Ishikawa (cell line): ENCODE results near the gene CABP1.

ENCODE experiments used
- CEBPB ChIP-seq: IDR thresholded peaks from 2 replicates; pipeline ENCODE4 v1.6.1; 2012
- CREB1 ChIP-seq: IDR thresholded peaks from 2 replicates; pipeline ENCODE4 v1.6.1; 2012; ENCODE audit warnings: low read depth
- EGR1 ChIP-seq: IDR thresholded peaks from 2 replicates; pipeline ENCODE4 v1.6.1; 2012
- EP300 ChIP-seq: IDR thresholded peaks from 2 replicates; pipeline ENCODE4 v1.6.1; 2012; ENCODE audit warnings: borderline replicate concordance
- FOXM1 ChIP-seq: IDR thresholded peaks from 2 replicates; pipeline ENCODE4 v1.6.1; 2012; ENCODE audit warnings: low read depth, borderline replicate concordance
- NFIC ChIP-seq: IDR thresholded peaks from 2 replicates; pipeline ENCODE4 v1.6.1; 2012
- RAD21 ChIP-seq: IDR thresholded peaks from 2 replicates; pipeline ENCODE4 v1.6.1; 2012; ENCODE audit warnings: low read depth
- TAF1 ChIP-seq: IDR thresholded peaks from 2 replicates; pipeline ENCODE4 v1.6.1; 2012; ENCODE audit warnings: low read depth, mild to moderate bottlenecking
- TCF12 ChIP-seq: IDR thresholded peaks from 2 replicates; pipeline ENCODE4 v1.6.1; 2012; ENCODE audit warnings: low read depth
- TEAD4 ChIP-seq: IDR thresholded peaks from 2 replicates; pipeline ENCODE4 v1.6.1; 2012
- YY1 ChIP-seq: IDR thresholded peaks from 2 replicates; pipeline ENCODE4 v1.6.1; 2012; ENCODE audit warnings: low read depth
- ZBTB7A ChIP-seq: IDR thresholded peaks from 2 replicates; pipeline ENCODE4 v1.6.1; 2012; ENCODE audit warnings: low read depth
- TF ChIP-seq, protein P1 (sequence below): IDR thresholded peaks from 2 replicates; pipeline ENCODE4 v1.6.1; 2012
- TF ChIP-seq, protein P2 (sequence below): IDR thresholded peaks from 2 replicates; pipeline ENCODE4 v1.6.1; 2012
- TF ChIP-seq, protein P3 (sequence below): IDR thresholded peaks from 2 replicates; pipeline ENCODE4 v1.6.1; 2012; ENCODE audit warnings: low read depth, mild to moderate bottlenecking

The CABP1 gene

DNA sequence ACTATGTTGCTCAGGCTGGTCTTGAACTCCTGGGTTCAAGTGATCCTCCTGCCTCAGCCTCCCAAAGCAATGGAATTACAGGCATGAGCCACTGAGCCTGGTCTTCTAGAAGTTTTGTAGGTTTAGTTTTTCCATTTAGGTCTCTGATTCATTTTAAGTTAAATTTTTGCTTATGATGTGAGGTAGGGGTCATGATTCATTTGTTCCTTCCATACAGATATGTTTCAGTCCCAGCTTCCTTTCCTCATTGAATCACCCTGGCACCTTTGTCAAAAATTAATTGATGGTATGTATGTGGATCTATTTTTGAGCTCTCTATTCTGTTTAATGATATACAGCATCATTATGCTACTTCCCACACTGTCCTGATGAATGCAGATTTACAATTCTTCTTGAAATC lies 25.6 kb upstream of the CABP1 start:
- TF ChIP-seq TCF12 (no peak), ZBTB7A (no peak), CREB1 (no peak), YY1 (no peak), TEAD4 (no peak), EP300 (no peak)
- TF ChIP-seq, protein P1, sequence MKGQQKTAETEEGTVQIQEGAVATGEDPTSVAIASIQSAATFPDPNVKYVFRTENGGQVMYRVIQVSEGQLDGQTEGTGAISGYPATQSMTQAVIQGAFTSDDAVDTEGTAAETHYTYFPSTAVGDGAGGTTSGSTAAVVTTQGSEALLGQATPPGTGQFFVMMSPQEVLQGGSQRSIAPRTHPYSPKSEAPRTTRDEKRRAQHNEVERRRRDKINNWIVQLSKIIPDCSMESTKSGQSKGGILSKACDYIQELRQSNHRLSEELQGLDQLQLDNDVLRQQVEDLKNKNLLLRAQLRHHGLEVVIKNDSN: no peak

DNA sequence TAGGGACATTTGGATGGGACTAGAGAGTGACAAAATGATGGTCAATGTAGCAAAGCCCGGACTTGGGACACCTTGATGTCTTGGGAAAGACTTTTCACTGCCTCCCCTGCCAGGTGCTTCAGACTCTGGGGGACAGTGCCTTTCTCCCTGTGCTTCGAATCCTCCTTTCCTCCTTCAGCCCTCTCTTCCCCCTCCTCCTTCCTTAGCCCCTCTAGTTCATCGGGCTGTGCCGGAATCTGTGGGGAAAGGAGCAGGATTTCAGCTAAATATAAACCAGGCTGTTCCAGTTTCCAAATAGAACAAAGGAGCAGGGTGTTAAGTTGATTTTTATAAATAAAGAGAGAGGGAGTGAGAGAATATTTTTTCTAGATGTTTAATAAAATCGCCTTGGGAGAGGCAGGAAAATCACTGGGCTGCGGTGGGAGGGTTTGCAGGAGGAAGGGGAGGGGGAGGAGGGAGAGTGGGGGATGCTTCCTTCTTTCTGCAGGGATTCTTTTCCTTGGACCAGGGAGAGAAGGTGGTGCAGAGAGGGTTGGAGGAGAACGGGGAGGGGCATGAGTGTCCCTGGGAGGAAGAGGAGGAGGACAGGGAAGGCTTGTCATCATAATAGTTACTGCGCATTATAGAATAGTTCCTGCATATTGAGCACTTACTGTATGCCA lies 21.3 kb upstream of the CABP1 start:
- TF ChIP-seq, protein P2, sequence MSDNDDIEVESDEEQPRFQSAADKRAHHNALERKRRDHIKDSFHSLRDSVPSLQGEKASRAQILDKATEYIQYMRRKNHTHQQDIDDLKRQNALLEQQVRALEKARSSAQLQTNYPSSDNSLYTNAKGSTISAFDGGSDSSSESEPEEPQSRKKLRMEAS: no peak
- TF ChIP-seq EGR1 (no peak), TCF12 (no peak), EP300 (no peak), TAF1 (no peak), CREB1 (no peak), FOXM1 (no peak), TEAD4 (no peak), ZBTB7A (no peak), NFIC (no peak), CEBPB (no peak), RAD21 (no peak), YY1 (no peak)
- TF ChIP-seq, protein P1: no peak
- TF ChIP-seq, protein P3, sequence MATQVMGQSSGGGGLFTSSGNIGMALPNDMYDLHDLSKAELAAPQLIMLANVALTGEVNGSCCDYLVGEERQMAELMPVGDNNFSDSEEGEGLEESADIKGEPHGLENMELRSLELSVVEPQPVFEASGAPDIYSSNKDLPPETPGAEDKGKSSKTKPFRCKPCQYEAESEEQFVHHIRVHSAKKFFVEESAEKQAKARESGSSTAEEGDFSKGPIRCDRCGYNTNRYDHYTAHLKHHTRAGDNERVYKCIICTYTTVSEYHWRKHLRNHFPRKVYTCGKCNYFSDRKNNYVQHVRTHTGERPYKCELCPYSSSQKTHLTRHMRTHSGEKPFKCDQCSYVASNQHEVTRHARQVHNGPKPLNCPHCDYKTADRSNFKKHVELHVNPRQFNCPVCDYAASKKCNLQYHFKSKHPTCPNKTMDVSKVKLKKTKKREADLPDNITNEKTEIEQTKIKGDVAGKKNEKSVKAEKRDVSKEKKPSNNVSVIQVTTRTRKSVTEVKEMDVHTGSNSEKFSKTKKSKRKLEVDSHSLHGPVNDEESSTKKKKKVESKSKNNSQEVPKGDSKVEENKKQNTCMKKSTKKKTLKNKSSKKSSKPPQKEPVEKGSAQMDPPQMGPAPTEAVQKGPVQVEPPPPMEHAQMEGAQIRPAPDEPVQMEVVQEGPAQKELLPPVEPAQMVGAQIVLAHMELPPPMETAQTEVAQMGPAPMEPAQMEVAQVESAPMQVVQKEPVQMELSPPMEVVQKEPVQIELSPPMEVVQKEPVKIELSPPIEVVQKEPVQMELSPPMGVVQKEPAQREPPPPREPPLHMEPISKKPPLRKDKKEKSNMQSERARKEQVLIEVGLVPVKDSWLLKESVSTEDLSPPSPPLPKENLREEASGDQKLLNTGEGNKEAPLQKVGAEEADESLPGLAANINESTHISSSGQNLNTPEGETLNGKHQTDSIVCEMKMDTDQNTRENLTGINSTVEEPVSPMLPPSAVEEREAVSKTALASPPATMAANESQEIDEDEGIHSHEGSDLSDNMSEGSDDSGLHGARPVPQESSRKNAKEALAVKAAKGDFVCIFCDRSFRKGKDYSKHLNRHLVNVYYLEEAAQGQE: no peak

DNA sequence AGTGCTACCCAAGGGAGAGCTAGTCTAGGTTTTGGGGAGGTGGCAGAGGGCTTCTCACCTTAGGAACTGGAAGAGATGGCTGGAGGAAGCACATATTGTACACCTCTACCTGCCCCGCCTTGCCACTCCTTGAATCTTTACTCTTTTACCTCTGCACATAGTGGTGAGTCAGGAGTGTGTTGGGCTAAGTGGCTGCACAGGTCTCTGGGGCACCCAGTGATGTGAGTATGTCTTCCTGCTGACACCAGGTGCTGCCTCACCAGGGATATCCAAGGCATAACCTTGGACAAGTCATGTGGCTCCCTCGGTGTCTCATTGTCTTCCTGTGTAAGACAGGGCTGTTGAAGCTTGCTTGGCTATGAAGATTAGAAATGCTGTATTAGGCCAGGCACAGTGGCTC lies 19.8 kb upstream of the CABP1 start:
- TF ChIP-seq NFIC: no peak
- TF ChIP-seq RAD21: no peak
- TF ChIP-seq TAF1: no peak

DNA sequence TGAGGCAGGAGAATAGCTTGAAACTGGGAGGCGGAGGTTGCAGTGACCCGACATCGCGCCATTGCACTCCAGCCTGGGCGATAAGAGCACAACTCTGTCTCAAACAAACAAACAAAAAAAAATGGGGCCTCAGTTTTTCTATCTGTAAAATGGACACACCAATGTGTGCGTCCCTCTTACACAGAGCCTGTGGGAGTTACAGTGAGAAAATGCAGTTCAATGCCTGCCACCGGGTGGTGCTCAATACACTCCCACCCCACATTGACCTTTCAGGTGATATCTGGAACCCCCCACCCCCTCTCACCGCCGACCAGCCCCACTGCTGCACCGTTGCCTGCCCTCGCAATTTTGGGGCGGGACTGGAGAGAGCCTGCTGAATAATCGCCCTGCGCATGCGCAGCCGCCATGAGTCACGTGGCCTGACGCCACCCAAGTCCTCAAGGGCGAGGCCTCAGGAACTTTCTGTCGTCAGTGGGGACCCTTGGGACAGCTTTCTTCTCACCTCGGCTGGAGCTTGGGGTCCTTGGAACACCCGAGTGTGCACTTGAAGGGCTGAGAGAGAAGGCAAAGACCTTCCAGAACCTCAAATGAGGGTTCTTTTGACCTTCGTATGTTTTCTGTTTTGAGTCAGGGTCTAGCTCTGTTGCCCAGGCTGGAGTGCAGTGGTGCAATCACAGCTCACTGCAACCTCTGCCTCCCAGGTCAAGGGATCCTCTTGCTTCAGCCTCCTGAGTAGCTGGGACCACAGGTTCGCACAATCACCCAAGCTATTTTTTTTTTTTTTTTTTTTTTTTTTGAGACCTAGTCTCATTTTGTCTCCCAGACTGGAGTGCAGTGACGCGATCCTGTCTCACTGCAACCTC lies 14.6 kb upstream of the CABP1 start:
- TF ChIP-seq TAF1 (no peak), RAD21 (peak; percentile 27; the same call in 1 of the 2 replicates)
- TF ChIP-seq, protein P1: peak; percentile 35; the same call in 1 of the 2 replicates

DNA sequence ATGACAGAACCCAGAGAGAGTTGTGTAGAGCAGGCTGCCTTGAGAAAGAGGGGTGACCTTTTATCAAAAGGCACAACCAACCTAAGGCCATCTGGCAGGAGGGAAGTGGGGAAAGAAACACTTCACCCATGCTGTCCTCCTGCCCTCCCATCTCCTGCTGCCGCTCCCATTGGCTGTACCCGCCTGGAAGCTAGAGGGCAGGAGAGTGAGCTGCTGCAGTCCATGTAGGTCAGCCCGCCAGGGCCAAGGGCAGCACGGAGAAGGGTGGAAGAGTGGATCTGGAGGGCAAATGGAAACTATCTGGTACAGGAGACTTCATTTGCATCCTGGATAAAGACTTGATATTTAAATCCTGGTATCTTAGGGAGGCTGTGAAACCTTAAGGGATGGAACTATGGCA lies 11.5 kb upstream of the CABP1 start:
- no peak for TF ChIP-seq TEAD4
- no peak for TF ChIP-seq TCF12
- TF ChIP-seq YY1: no peak
- no peak for TF ChIP-seq EP300
- TF ChIP-seq TAF1: no peak
- TF ChIP-seq, protein P3: no peak
- no peak for TF ChIP-seq EGR1
- TF ChIP-seq RAD21: 0 out of 2 replicates have a peak, but pooled peaks have one; percentile 16
